KOPT-K1 (cell line): Measurements from ENCODE around the gene ST6GALNAC3.
A peak's percentile ranks its signal among the peaks of the same experiment; 100 is the strongest.
"Not testable (repeated sequence)": the region's sequence is repeated elsewhere in the genome, so short reads cannot be mapped to it uniquely, and the experiment has no call there.

Experiments used
- H3K27ac ChIP-seq: fragments of 200-600 bp; sonication (generic); 2 replicates; pipeline ENCODE4 v1.5.1; 2016; ENCODE audit warnings: antibody characterized with exemption, mild to moderate bottlenecking, low read depth, low read length; ENCODE audit not compliant: poor library complexity, severe bottlenecking
- H3K36me3 ChIP-seq: fragments of 200-600 bp; sonication (generic); 2 replicates; pipeline ENCODE4 v1.5.1; 2017; ENCODE audit warnings: antibody characterized with exemption, mild to moderate bottlenecking, low read length, moderate library complexity; ENCODE audit not compliant: insufficient read depth
- H3K9me3 ChIP-seq: fragments of 200-600 bp; sonication (generic); 2 replicates; pipeline ENCODE4 v1.5.1; 2017; ENCODE audit warnings: antibody characterized with exemption, low read length, mild to moderate bottlenecking; ENCODE audit not compliant: insufficient read depth, poor library complexity, severe bottlenecking

The ST6GALNAC3 gene

GRCh38 chr1:76239470-76239918, 164.9 kb downstream of the ST6GALNAC3 start:
- H3K9me3 ChIP-seq = peaks cover 2% of the 10 kb centered on the region
- H3K36me3 ChIP-seq = no peaks in the 10 kb centered on the region
- H3K27ac ChIP-seq = no peak overlapping the region

GRCh38 chr1:76240316-76240715, 165.8 kb downstream of the ST6GALNAC3 start:
- no peak overlapping the region for H3K27ac ChIP-seq
- H3K9me3 ChIP-seq = peaks cover 7% of the 10 kb centered on the region

GRCh38 chr1:76242587-76242986, 168.0 kb downstream of the ST6GALNAC3 start:
- not testable (repeated sequence) for H3K27ac ChIP-seq, H3K36me3 ChIP-seq, H3K9me3 ChIP-seq

More at GRCh38 chr1:76240316-76240715, 165.8 kb downstream of the ST6GALNAC3 start:
- no peaks in the 10 kb centered on the region for H3K36me3 ChIP-seq

- Histone ChIP-seq H3K36me3 (no peaks in the 10 kb centered on the region), H3K27ac (no peak overlapping the region), H3K9me3 (peaks cover 7% of the 10 kb centered on the region)
Observed at GRCh38 chr1:76247261-76247852, 172.8 kb downstream of the ST6GALNAC3 start.

- Histone ChIP-seq H3K27ac (no peak overlapping the region), H3K36me3 (no peaks in the 10 kb centered on the region), H3K9me3 (no peaks in the 10 kb centered on the region)
Observed at GRCh38 chr1:76250271-76250670, 175.7 kb downstream of the ST6GALNAC3 start.

- H3K9me3 ChIP-seq = no peaks in the 10 kb centered on the region
- no peak overlapping the region for H3K27ac ChIP-seq
- no peaks in the 10 kb centered on the region for H3K36me3 ChIP-seq
Observed at GRCh38 chr1:76252431-76252830, 177.9 kb downstream of the ST6GALNAC3 start.

GRCh38 chr1:76254104-76255030, 179.8 kb downstream of the ST6GALNAC3 start:
- no peaks in the 10 kb centered on the region for H3K36me3 ChIP-seq
- no peaks in the 10 kb centered on the region for H3K9me3 ChIP-seq
- no peak overlapping the region for H3K27ac ChIP-seq

GRCh38 chr1:76256289-76257223, 182.0 kb downstream of the ST6GALNAC3 start:
- no peaks in the 10 kb centered on the region for H3K9me3 ChIP-seq
- no peaks in the 10 kb centered on the region for H3K36me3 ChIP-seq
- peak overlapping the region; percentile 9 for H3K27ac ChIP-seq

- Histone ChIP-seq H3K36me3 (no peaks in the 10 kb centered on the region), H3K9me3 (no peaks in the 10 kb centered on the region), H3K27ac (no peak overlapping the region)
Observed at GRCh38 chr1:76257823-76258222, 183.3 kb downstream of the ST6GALNAC3 start.

- H3K27ac ChIP-seq = no peak overlapping the region
- no peaks in the 10 kb centered on the region for H3K9me3 ChIP-seq
- H3K36me3 ChIP-seq = no peaks in the 10 kb centered on the region
Observed at GRCh38 chr1:76259270-76259669, 184.7 kb downstream of the ST6GALNAC3 start.

- Histone ChIP-seq H3K27ac (no peak overlapping the region), H3K36me3 (no peaks in the 10 kb centered on the region), H3K9me3 (no peaks in the 10 kb centered on the region)
Observed at GRCh38 chr1:76260279-76260678, 185.7 kb downstream of the ST6GALNAC3 start.

- Histone ChIP-seq H3K36me3 (no peaks in the 10 kb centered on the region), H3K27ac (no peak overlapping the region), H3K9me3 (no peaks in the 10 kb centered on the region)
Observed at GRCh38 chr1:76262601-76263000, 188.1 kb downstream of the ST6GALNAC3 start.

GRCh38 chr1:76264642-76265041, 190.1 kb downstream of the ST6GALNAC3 start:
- Histone ChIP-seq H3K36me3 (no peaks in the 10 kb centered on the region), H3K9me3 (no peaks in the 10 kb centered on the region), H3K27ac (no peak overlapping the region)

GRCh38 chr1:76266762-76267161, 192.2 kb downstream of the ST6GALNAC3 start:
- peak overlapping the region; percentile 25 for H3K27ac ChIP-seq
- H3K9me3 ChIP-seq = no peaks in the 10 kb centered on the region
- no peaks in the 10 kb centered on the region for H3K36me3 ChIP-seq

GRCh38 chr1:76267631-76268030, 193.1 kb downstream of the ST6GALNAC3 start:
- peak overlapping the region; percentile 37 for H3K27ac ChIP-seq
- H3K9me3 ChIP-seq = no peaks in the 10 kb centered on the region
- H3K36me3 ChIP-seq = no peaks in the 10 kb centered on the region
